HepG2 (cell line): ENCODE measurements around the gene MRPL20. TPM values are rescaled to one million over a fixed set of nuclear protein-coding genes. Genes with fewer than 3 reads are reported as not detected.

Experiments used
- ATAC-seq: fragments of 200-7000 bp; cut with Tn5 transposase; 3 replicates; pipeline ENCODE4 v1.9.1; 2020; ENCODE audit warnings: mild to moderate bottlenecking, moderate library complexity
- BruUV-seq: library from RNA; stranded (reverse); fragments of 400-500 nt; replicated peaks from 2 replicates; lab custom pipeline; 2021; lab: Mats Ljungman, UMichigan
- CTCF ChIA-PET: fragments of 300-600 bp; formaldehyde crosslinking; extraction: SDS; loops from one replicate; lab custom pipeline; 2021; ENCODE audit warnings: low total read pairs, inconsistent platforms, low intra/inter-chr PET ratio; lab: Yijun Ruan, JAX
- POLR2A ChIA-PET: fragments of 350-600 bp; sonication (Branson Sonifier 250); formaldehyde crosslinking; loops from one replicate; lab custom pipeline; 2020; ENCODE audit warnings: antibody characterized with exemption, inconsistent platforms; lab: Yijun Ruan, JAX
- DNase-seq: peaks from one replicate; pipeline ENCODE4 v3.0.0-alpha.2; 2015; ENCODE audit warnings: low spot score
- FAIRE-seq: peaks from 3 replicates; lab custom pipeline; 2011; peaks lifted over from hg19 to GRCh38; lab: Jason Lieb, UNC
- H2AFZ ChIP-seq: one replicate; pipeline ENCODE4 v1.6.1; 2011; ENCODE audit warnings: low read length, inconsistent platforms
- H3K27ac ChIP-seq: fragments of 300-600 bp; 3 replicates; pipeline ENCODE4 v1.8.0; 2011; ENCODE audit warnings: mixed run types, mild to moderate bottlenecking, mixed read lengths, low read length, inconsistent platforms; ENCODE audit not compliant: insufficient read depth; ENCODE audit errors: extremely low read length
- H3K27me3 ChIP-seq, 2 experiments: fragments of 200-600 bp in 1 of 2; 2 replicates in 1 of 2; 3 replicates in 1 of 2; pipeline versions ENCODE4 v1.6.0 to v1.8.0; 2011; ENCODE audit warnings: low read length in 2 of 2, mild to moderate bottlenecking in 2 of 2, moderate library complexity in 2 of 2, inconsistent platforms in 1 of 2; ENCODE audit not compliant: insufficient read depth in 2 of 2, control insufficient read depth in 1 of 2
- H3K36me3 ChIP-seq, 2 experiments: fragments of 200-600 bp in 1 of 2; replicated peaks in 1 of 2; 2 replicates in 1 of 2; 3 replicates in 1 of 2; pipeline versions ENCODE4 v1.5.1 to v1.8.0; 2011; ENCODE audit warnings: low read length in 2 of 2, inconsistent platforms in 1 of 2; ENCODE audit not compliant: insufficient read depth in 2 of 2, control insufficient read depth in 1 of 2
- H3K4me1 ChIP-seq: 2 replicates; pipeline ENCODE4 v1.5.1; 2012; ENCODE audit warnings: low read length, inconsistent platforms; ENCODE audit not compliant: insufficient read depth
- H3K4me2 ChIP-seq: 2 replicates; pipeline ENCODE4 v1.6.0; 2011; ENCODE audit warnings: low read depth, low read length, inconsistent platforms
- H3K4me3 ChIP-seq, 3 experiments: fragments of 200-600 bp in 1 of 3; sonication (generic), shearing (Covaris generic) in 1 of 3; replicated peaks in 1 of 3; 2 replicates each; pipeline ENCODE4 v1.5.1; 2011 to 2016; ENCODE audit warnings: low read length in 3 of 3, inconsistent platforms in 2 of 3, low read depth in 2 of 3, mild to moderate bottlenecking in 2 of 3, control low read depth in 1 of 3, mixed read lengths in 1 of 3; ENCODE audit not compliant: insufficient read depth in 1 of 3
- H3K79me2 ChIP-seq: one replicate; pipeline ENCODE4 v1.6.1; 2011; ENCODE audit warnings: low read length, inconsistent platforms; ENCODE audit not compliant: insufficient read depth
- H3K9ac ChIP-seq: 2 replicates; pipeline ENCODE4 v1.6.0; 2011; ENCODE audit warnings: mild to moderate bottlenecking, low read depth, low read length, inconsistent platforms; ENCODE audit not compliant: insufficient read depth
- H3K9me3 ChIP-seq: 2 replicates; pipeline ENCODE4 v1.5.1; 2012; ENCODE audit warnings: mild to moderate bottlenecking, low read length
- H4K20me1 ChIP-seq: 2 replicates; pipeline ENCODE4 v1.6.0; 2011; ENCODE audit warnings: inconsistent platforms, mild to moderate bottlenecking, low read length, moderate library complexity; ENCODE audit not compliant: insufficient read depth
- ETV5 ChIP-seq: IDR thresholded peaks from 2 replicates; pipeline ENCODE4 v1.6.1; 2018; ENCODE audit warnings: missing biosample characterization, missing genetic modification reagents, inconsistent platforms, borderline replicate concordance
- GABPA ChIP-seq, 2 experiments: IDR thresholded peaks; 2 replicates each; pipeline ENCODE4 v1.6.1; 2011 to 2016; ENCODE audit warnings: low read depth in 2 of 2, low read length in 1 of 2, missing biosample characterization in 1 of 2, missing genetic modification characterization in 1 of 2
- HDAC1 ChIP-seq: sonication (generic); formaldehyde crosslinking; IDR thresholded peaks from 2 replicates; pipeline ENCODE4 v1.5.1; 2020; ENCODE audit warnings: mild to moderate bottlenecking, missing genetic modification reagents
- IKZF5 ChIP-seq: IDR thresholded peaks from 2 replicates; pipeline ENCODE4 v1.6.1; 2018; ENCODE audit warnings: missing genetic modification reagents, mild to moderate bottlenecking, missing compliant biosample characterization
- KDM3A ChIP-seq: IDR thresholded peaks from 2 replicates; pipeline ENCODE4 v1.6.1; 2018; ENCODE audit warnings: low read depth, missing compliant biosample characterization
- SAP130 ChIP-seq: IDR thresholded peaks from 2 replicates; pipeline ENCODE4 v1.6.1; 2016; ENCODE audit warnings: low read depth
- SMARCE1 ChIP-seq: fragments of 450-650 bp; IDR thresholded peaks from 2 replicates; pipeline ENCODE4 v1.6.1; 2017; ENCODE audit warnings: borderline replicate concordance
- THAP11 ChIP-seq: IDR thresholded peaks from 2 replicates; pipeline ENCODE4 v1.6.1; 2016; ENCODE audit warnings: missing biosample characterization, missing genetic modification reagents
- ZBTB44 ChIP-seq: sonication (generic); formaldehyde crosslinking; IDR thresholded peaks from 2 replicates; pipeline ENCODE4 v1.4.0; 2020; ENCODE audit warnings: missing genetic modification reagents
- ZFP91 ChIP-seq: sonication (generic); formaldehyde crosslinking; IDR thresholded peaks from 2 replicates; pipeline ENCODE4 v1.9.0; 2022; ENCODE audit warnings: missing genetic modification reagents, mild to moderate bottlenecking, borderline replicate concordance
- ZNF20 ChIP-seq: sonication (generic); formaldehyde crosslinking; IDR thresholded peaks from 2 replicates; pipeline ENCODE4 v1.4.0; 2020; ENCODE audit warnings: mild to moderate bottlenecking, moderate library complexity, missing genetic modification reagents
- ZNF619 ChIP-seq: sonication (generic); formaldehyde crosslinking; IDR thresholded peaks from 2 replicates; pipeline ENCODE4 v1.4.0; 2020; ENCODE audit warnings: mild to moderate bottlenecking, missing genetic modification reagents
- ZNF878 ChIP-seq: sonication (generic); formaldehyde crosslinking; IDR thresholded peaks from 2 replicates; pipeline ENCODE4 v1.8.1; 2023; ENCODE audit warnings: mild to moderate bottlenecking, missing genetic modification reagents, moderate library complexity
- WGBS: methylation state at CpG from one replicate; pipeline ENCODE4 v1.1.6; 2017; ENCODE audit warnings: low lambda C conversion rate; 5-methylcytosine and 5-hydroxymethylcytosine counted together
- in situ Hi-C: cut with HindIII; loops from 2 replicates; pipeline ENCODE4 v1.10.0; 2017; ENCODE audit warnings: low pct_unique_long_range_greater_than_20kb; ENCODE audit not compliant: extremely low pct_ligation_motif_present
- intact Hi-C: fragments of 100-400 bp; cut with micrococcal nuclease; formaldehyde crosslinking; loops from one replicate; pipeline ENCODE4 v1.10.0; 2022; ENCODE audit not compliant: unreplicated experiment
- polyA plus RNA-seq, 8 experiments: library from polyadenylated mRNA; depleted of rRNA in 3 of 8; stranded (reverse) in 7 of 8; unstranded in 1 of 8; fragments of >200 nt; fragmentation: Illumina TruSeq in 4 of 8; extraction: Trizol in 4 of 8; gene quantifications; 2 replicates each; pipeline versions ENCODE4 v1.2.1 to v1.2.3, GENCODE V29; 2011 to 2016; ENCODE audit warnings: low read depth in 4 of 8, missing spikeins in 1 of 8, mixed read lengths in 1 of 8; ENCODE audit not compliant: insufficient read depth in 1 of 8
- total RNA-seq, 5 experiments: library from RNA; depleted of rRNA; stranded (reverse); fragments of >200 nt; fragmentation: Illumina TruSeq; extraction: Trizol; gene quantifications; 2 replicates each; pipeline ENCODE4 v1.2.3, GENCODE V29; 2016; ENCODE audit warnings: low read depth in 1 of 5

The MRPL20 gene
- total and polyA plus RNA-seq, 2 of the 13 experiments (the other 11 are each of a cell fraction or from before 2014, with no cell fraction given): 59.2 to 127 TPM

GRCh38 chr1:1371746-1372711, 35.1 kb downstream of the MRPL20 start:
- no peaks in the 10 kb centered on the region; a peak in 1 of 5 replicates for H3K27me3 ChIP-seq
- H3K27ac ChIP-seq: no peak overlapping the region
- CTCF ChIA-PET: interaction anchor here (1.8 to 1.9 kb wide), 2 partner anchors 23 to 27 kb away, joined by 11 to 13 read pairs; partner anchors contain the start of gene DVL1
- FAIRE-seq (no peak), ATAC-seq (peak; percentile 65), DNase-seq (peak; percentile 47)
- H3K4me2 ChIP-seq: 0 out of 2 replicates have a peak overlapping the region, but pooled peaks have one; percentile 11
- intact Hi-C loops: loop anchor here (1.0 kb wide), 1 partner anchor 25 kb away; no protein-coding TSS in a partner anchor
- no peak overlapping the region for H3K4me3 ChIP-seq
- no peaks in the 10 kb centered on the region for H3K9me3 ChIP-seq
- 0 out of 2 replicates have a peak overlapping the region, but pooled peaks have one; percentile 32 for H3K9ac ChIP-seq
- peaks cover 36% of the 10 kb centered on the region for H3K4me1 ChIP-seq
- H2AFZ ChIP-seq: no peak overlapping the region
- no peaks in the 10 kb centered on the region for H4K20me1 ChIP-seq
- 92% methylated on average over 4 of the region's 26 CpGs for WGBS
- peaks cover 19% of the 10 kb centered on the region for H3K79me2 ChIP-seq
- POLR2A ChIA-PET: interaction anchor here (1.2 to 3.0 kb wide), 9 partner anchors 10 to 62 kb away, joined by 3 to 17 read pairs (median 6); partner anchors contain the start of gene CCNL2
- BruUV-seq: no TSS peak
- in situ Hi-C loops: no loop called here
- H3K36me3 ChIP-seq: peaks cover 0 to 3% of the 10 kb centered on the region in 2 experiments; a peak in 1 of 5 replicates
- TF ChIP-seq GABPA (IDR thresholded peaks at IDR 0.05; ENCODE audit: low read depth, low read length) (no peak), GABPA (CRISPR knock-in tag; IDR thresholded peaks at IDR 0.05; ENCODE audit: low read depth) (peak; percentile 57), ZNF20 (no peak), ETV5 (0 out of 2 replicates have a peak, but pooled peaks have one; percentile 33), ZBTB44 (CRISPR knock-in tag) (no peak), SMARCE1 (no peak), HDAC1 (no peak), ZNF619 (CRISPR knock-in tag) (peak; percentile 13; the same call in 1 of the 2 replicates), ZFP91 (CRISPR knock-in tag) (peak; percentile 66; the same call in 1 of the 2 replicates), ZNF878 (CRISPR knock-in tag) (no peak), KDM3A (CRISPR knock-in tag) (peak; percentile 23; the same call in 1 of the 2 replicates), THAP11 (CRISPR knock-in tag) (peak; percentile 52; the same call in 1 of the 2 replicates), SAP130 (CRISPR knock-in tag) (peak; percentile 48; the same call in 1 of the 2 replicates), IKZF5 (peak; percentile 22; the same call in 1 of the 2 replicates)
